ENCODE results near the gene MICU1. TPM values are rescaled to one million over a fixed set of nuclear protein-coding genes. Genes with fewer than 3 reads are reported as not detected.

MICU1 gene
- total RNA-seq, 6 experiments from 2014 or later, result 54.7 to 62.7 (median 59.8) TPM

DNA sequence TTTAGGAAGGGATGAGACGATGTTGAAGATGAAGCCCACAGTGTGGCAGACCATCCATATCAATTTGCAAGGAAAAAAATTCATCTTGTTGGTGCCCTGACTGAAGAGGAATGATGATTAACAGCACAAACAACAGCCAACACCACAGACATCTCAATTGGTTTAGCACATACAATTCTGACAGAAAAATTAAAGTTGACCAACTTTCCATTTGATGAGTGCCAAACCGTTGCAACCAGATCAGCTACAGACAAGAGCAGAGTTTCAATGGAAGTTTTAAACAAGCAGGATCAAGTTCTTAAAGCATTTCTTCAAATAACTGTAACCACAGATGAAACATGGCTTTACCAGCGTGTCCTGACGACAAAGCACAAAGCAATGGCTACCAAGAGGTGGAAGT is 138.8 kb downstream of the MICU1 start:
- Mint-ChIP-seq H3K4me1 (ENCODE audit: low read depth) (peaks cover 6% of the 10 kb centered on the region), H3K9me3 (no peaks in the 10 kb centered on the region), H3K27ac (no peak overlapping the region), H3K36me3 (ENCODE audit: low read depth) (no peaks in the 10 kb centered on the region), H3K4me3 (no peak overlapping the region), H3K27me3 (ENCODE audit: insufficient read depth) (no peaks in the 10 kb centered on the region; the same call in 1 of the 2 replicates)
- DNase-seq, result no peak
- TF ChIP-seq, protein P1, sequence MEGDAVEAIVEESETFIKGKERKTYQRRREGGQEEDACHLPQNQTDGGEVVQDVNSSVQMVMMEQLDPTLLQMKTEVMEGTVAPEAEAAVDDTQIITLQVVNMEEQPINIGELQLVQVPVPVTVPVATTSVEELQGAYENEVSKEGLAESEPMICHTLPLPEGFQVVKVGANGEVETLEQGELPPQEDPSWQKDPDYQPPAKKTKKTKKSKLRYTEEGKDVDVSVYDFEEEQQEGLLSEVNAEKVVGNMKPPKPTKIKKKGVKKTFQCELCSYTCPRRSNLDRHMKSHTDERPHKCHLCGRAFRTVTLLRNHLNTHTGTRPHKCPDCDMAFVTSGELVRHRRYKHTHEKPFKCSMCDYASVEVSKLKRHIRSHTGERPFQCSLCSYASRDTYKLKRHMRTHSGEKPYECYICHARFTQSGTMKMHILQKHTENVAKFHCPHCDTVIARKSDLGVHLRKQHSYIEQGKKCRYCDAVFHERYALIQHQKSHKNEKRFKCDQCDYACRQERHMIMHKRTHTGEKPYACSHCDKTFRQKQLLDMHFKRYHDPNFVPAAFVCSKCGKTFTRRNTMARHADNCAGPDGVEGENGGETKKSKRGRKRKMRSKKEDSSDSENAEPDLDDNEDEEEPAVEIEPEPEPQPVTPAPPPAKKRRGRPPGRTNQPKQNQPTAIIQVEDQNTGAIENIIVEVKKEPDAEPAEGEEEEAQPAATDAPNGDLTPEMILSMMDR (IDR thresholded peaks at IDR 0.05), result no peak

DNA sequence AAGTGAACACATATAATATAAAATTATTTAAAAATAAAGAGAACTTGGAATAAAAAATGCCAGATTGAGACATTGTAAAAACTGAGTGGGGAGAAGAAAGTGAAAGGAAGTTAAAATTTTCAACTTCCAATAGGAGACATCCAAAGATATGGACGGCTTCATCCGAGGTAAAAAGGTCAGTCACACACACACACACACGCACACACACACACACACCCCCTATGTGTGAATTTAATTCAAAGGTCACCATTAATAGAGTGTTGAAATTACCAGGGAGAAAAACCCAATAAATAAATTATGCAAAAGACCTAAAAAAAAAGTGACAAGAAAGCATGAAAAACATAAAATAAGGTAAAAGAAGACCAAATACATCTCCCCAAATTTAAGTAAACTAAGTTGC is 140.2 kb downstream of the MICU1 start:
- H3K27ac Mint-ChIP-seq, result no peak overlapping the region
- peaks cover 2% of the 10 kb centered on the region for H3K4me1 Mint-ChIP-seq (ENCODE audit: low read depth)
- no peaks in the 10 kb centered on the region for H3K9me3 Mint-ChIP-seq
- no peak for DNase-seq
- H3K4me3 Mint-ChIP-seq, result no peak overlapping the region
- H3K27me3 Mint-ChIP-seq (ENCODE audit: insufficient read depth), result no peaks in the 10 kb centered on the region; the same call in 1 of the 2 replicates
- TF ChIP-seq, protein P1 (IDR thresholded peaks at IDR 0.05), result no peak
- no peaks in the 10 kb centered on the region for H3K36me3 Mint-ChIP-seq (ENCODE audit: low read depth)

DNA sequence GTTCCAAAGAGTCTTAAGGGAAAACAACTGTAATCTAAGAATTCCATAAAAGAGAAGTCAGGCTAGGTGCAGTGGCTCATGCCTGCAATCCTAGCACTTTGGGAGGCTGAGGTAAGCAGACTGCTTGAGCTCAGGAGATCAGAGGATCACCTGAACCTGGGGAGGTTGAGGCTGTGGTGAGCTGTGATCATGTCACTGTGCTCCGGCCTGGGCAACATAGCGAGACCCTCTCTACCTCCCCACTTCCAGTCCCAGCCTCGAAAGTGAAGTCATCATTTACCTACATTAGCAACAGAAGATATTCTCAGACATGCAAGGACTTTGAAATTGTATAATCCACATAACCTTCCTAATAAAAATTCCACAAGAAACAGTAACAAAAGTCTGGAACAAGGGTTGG is 141.4 kb downstream of the MICU1 start:
- Mint-ChIP-seq H3K27ac (no peak overlapping the region), H3K4me1 (ENCODE audit: low read depth) (no peaks in the 10 kb centered on the region), H3K27me3 (ENCODE audit: insufficient read depth) (no peaks in the 10 kb centered on the region; the same call in 1 of the 2 replicates), H3K36me3 (ENCODE audit: low read depth) (no peaks in the 10 kb centered on the region), H3K9me3 (no peaks in the 10 kb centered on the region), H3K4me3 (no peak overlapping the region)
- DNase-seq, result no peak
- TF ChIP-seq, protein P1 (IDR thresholded peaks at IDR 0.05), result no peak

DNA sequence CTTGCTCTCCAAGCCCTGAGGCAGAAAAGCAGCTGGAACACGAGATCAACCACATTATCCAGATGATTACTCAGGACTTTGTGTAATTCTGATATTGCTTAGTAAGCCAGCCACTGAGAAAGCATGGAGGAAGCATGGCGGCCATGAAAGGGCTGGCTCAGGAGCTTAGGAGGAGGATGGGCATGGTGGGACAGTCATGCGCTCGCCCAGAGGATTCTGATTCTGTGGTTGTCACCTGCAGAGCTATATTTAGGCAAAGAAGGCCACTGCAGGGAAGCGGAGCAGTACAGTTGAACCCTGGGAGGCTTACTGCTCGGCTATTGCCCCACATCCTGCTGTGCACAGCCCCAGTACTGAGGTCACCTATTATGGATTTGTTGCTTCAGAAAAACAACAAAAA is 142.4 kb downstream of the MICU1 start:
- Mint-ChIP-seq H3K36me3 (ENCODE audit: low read depth) (no peaks in the 10 kb centered on the region), H3K9me3 (no peaks in the 10 kb centered on the region), H3K27ac (no peak overlapping the region), H3K4me3 (no peak overlapping the region), H3K4me1 (ENCODE audit: low read depth) (peaks cover 10% of the 10 kb centered on the region), H3K27me3 (ENCODE audit: insufficient read depth) (no peaks in the 10 kb centered on the region; the same call in 1 of the 2 replicates)
- DNase-seq, result no peak
- TF ChIP-seq, protein P1 (IDR thresholded peaks at IDR 0.05), result no peak

DNA sequence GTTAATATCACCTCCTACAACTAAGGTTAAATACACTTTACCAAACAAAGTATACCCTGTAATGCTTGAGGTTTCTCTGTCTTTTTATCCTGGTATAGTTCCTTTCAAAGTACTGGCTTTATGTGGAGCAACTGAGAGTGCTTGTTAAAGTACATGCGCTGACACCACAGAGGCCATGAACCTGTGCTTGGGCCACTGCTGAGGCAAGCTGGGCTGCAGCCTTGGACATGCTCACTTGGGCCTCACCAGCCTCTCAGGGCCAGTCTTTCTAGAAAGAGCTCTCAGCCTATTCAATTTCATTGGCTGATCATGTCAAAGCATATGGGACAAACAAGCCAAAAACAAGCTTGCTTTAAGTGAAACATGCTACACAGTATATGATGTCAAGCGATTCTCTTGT is 145.0 kb downstream of the MICU1 start:
- Mint-ChIP-seq H3K36me3 (ENCODE audit: low read depth) (no peaks in the 10 kb centered on the region), H3K27ac (no peak overlapping the region), H3K4me3 (no peak overlapping the region), H3K4me1 (ENCODE audit: low read depth) (peaks cover 12% of the 10 kb centered on the region), H3K27me3 (ENCODE audit: insufficient read depth) (no peaks in the 10 kb centered on the region), H3K9me3 (no peaks in the 10 kb centered on the region)
- TF ChIP-seq, protein P1 (IDR thresholded peaks at IDR 0.05), result no peak
- DNase-seq, result no peak

DNA sequence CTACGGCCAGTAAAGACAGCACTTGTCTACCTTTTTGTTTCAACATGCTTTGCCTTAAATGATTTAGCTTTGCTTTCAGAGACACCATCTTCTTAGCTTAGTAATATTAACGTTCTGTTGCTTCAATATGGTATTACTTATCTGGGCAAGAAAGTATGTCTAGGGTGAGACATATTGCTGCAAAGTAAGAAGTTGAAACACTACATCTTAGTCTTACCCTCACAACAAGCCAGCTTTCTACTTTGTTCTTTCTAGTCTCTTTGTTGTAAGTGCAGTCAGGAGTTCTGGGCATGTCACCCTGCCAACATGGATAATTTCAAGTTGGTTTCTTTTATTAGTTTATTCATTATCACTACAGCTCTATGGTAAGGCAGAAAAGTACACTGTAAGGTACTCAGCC is 148.4 kb downstream of the MICU1 start:
- no peak overlapping the region for H3K27ac Mint-ChIP-seq
- no peak overlapping the region for H3K4me3 Mint-ChIP-seq
- DNase-seq, result no peak
- TF ChIP-seq, protein P1 (IDR thresholded peaks at IDR 0.05), result no peak
- peaks cover 12% of the 10 kb centered on the region for H3K4me1 Mint-ChIP-seq (ENCODE audit: low read depth)
- no peaks in the 10 kb centered on the region for H3K27me3 Mint-ChIP-seq (ENCODE audit: insufficient read depth)
- H3K36me3 Mint-ChIP-seq (ENCODE audit: low read depth), result peaks cover 6% of the 10 kb centered on the region
- no peaks in the 10 kb centered on the region for H3K9me3 Mint-ChIP-seq
